ENCODE measurements around the gene NFILZ. TPM values are rescaled to one million over a fixed set of nuclear protein-coding genes. Genes with fewer than 3 reads are reported as not detected.
"Not testable (repeated sequence)": the region's sequence is repeated elsewhere in the genome, so short reads cannot be mapped to it uniquely, and the experiment has no call there.

Gene NFILZ
- total RNA-seq, 2 experiments from 2014 or later, result not detected

DNA sequence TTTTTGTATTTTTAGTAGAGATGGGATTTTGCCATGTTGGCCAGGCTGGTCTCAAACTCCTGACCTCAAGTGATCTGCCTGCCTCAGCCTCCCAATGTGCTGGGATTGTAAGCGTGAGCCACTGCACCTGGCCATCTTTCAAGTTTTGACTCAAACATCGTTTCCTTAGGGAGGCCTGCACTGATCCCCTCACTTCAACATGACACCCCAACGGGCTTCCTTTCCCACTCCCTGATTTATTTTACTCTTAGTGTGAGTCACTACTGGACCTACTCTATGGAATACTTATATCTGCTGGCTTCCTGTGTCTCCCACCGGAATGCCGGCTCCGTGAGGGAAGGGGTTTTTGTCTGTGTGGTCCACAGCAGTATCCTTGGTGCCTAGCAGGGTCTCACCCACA is 15.4 kb upstream of the NFILZ start:
- TF ChIP-seq, protein P1, sequence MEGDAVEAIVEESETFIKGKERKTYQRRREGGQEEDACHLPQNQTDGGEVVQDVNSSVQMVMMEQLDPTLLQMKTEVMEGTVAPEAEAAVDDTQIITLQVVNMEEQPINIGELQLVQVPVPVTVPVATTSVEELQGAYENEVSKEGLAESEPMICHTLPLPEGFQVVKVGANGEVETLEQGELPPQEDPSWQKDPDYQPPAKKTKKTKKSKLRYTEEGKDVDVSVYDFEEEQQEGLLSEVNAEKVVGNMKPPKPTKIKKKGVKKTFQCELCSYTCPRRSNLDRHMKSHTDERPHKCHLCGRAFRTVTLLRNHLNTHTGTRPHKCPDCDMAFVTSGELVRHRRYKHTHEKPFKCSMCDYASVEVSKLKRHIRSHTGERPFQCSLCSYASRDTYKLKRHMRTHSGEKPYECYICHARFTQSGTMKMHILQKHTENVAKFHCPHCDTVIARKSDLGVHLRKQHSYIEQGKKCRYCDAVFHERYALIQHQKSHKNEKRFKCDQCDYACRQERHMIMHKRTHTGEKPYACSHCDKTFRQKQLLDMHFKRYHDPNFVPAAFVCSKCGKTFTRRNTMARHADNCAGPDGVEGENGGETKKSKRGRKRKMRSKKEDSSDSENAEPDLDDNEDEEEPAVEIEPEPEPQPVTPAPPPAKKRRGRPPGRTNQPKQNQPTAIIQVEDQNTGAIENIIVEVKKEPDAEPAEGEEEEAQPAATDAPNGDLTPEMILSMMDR (IDR thresholded peaks at IDR 0.05), result no peak
- DNase-seq (no peak), ATAC-seq (no peak)
- Mint-ChIP-seq H3K27ac (no peak overlapping the region), H3K4me3 (no peak overlapping the region), H3K4me1 (ENCODE audit: low read depth) (peaks cover 23% of the 10 kb centered on the region), H3K9me3 (no peaks in the 10 kb centered on the region), H3K36me3 (ENCODE audit: low read depth) (no peaks in the 10 kb centered on the region), H3K27me3 (peaks cover 1% of the 10 kb centered on the region)
- intact Hi-C loops (cut with micrococcal nuclease), result no loop called here
- ChIA-PET CTCF (interaction anchor here (0.9 to 8.6 kb wide), 12 partner anchors 10 to 261 kb away, joined by 3 to 71 read pairs (median 5); partner anchors contain the start of gene MYO1F), POLR2A (interaction anchor here (0.6 kb wide), 1 partner anchor 354 kb away, joined by 3 read pairs; no protein-coding TSS in a partner anchor)

DNA sequence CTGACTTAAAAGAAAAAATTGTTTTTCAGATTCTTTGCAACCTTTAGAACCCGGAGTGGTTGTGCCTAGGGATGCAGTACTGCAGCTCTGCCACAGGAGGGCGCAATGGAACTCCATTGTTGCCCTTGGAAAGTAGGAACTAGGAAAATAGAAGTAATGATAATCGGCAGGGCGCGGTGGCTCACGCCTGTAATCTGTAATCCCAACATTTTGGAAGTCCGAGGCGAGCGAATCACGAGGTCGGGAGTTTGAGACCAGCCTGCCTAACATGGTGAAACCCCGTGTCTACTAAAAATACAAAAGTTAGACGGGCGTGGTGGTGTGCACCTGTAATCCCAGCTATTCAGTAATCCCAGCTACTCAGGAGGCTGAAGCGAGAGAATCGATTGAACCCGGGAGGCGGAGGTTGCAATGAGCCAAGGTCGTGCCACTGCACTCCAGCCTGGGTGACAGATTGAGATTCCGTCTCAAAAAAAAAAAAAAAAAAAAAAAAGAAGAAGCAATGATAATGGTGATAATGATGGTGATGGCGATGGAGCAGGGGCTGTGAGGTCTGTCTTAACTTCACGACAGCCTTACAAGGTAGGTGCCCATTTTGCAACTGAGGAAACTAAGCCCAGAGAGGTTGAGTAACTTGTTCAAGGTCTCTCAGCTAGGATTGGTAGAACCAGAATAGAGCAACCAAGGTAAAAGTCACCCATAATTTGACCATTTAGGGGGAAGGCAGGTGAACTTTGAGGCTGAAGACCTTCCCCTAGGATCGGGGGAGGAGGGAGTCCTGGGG is 14.4 kb upstream of the NFILZ start:
- Mint-ChIP-seq H3K27ac (no peak overlapping the region), H3K36me3 (ENCODE audit: low read depth) (no peaks in the 10 kb centered on the region), H3K4me3 (no peak overlapping the region), H3K9me3 (no peaks in the 10 kb centered on the region), H3K27me3 (peaks cover 1% of the 10 kb centered on the region), H3K4me1 (ENCODE audit: low read depth) (peaks cover 20% of the 10 kb centered on the region)
- peak; percentile 67 for DNase-seq
- CTCF ChIA-PET, result interaction anchor here (0.9 to 8.6 kb wide), 11 partner anchors 14 to 121 kb away, joined by 3 to 71 read pairs (median 5); partner anchors contain the start of gene MYO1F
- TF ChIP-seq, protein P1 (IDR thresholded peaks at IDR 0.05), result peak; percentile 95
- intact Hi-C loops (cut with micrococcal nuclease), result no loop called here
- POLR2A ChIA-PET, result interaction anchor here (0.6 kb wide), 1 partner anchor 355 kb away, joined by 3 read pairs; no protein-coding TSS in a partner anchor
- ATAC-seq, result peak; percentile 32

DNA sequence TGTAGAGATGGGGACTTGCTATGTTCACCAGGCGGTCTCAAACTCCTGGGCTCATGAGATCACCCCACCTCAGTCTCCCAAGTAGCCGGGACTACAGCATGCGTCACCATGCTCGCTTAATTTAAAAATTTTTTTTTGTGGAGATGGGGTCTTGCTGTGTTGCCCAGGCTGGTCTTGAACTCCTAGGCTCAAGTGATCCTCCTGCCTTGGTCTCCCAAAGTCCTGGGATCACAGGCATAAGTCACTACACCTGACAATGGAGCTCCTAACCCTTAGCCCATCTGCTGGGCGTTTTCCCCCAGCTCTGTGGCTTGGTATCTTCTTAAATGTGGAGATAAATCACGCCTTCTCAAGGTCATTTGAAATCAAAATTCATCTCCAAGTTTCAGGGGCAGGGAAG is 13.6 kb upstream of the NFILZ start:
- CTCF ChIA-PET, result interaction anchor here (1.0 to 8.6 kb wide), 5 partner anchors 15 to 38 kb away, joined by 3 to 71 read pairs (median 8); partner anchors contain the start of gene MYO1F
- Mint-ChIP-seq H3K27ac (no peak overlapping the region), H3K9me3 (no peaks in the 10 kb centered on the region), H3K27me3 (peaks cover 1% of the 10 kb centered on the region), H3K4me1 (ENCODE audit: low read depth) (peaks cover 17% of the 10 kb centered on the region), H3K36me3 (ENCODE audit: low read depth) (no peaks in the 10 kb centered on the region), H3K4me3 (no peak overlapping the region)
- intact Hi-C loops (cut with micrococcal nuclease), result no loop called here
- ATAC-seq (no peak), DNase-seq (no peak)
- TF ChIP-seq, protein P1 (IDR thresholded peaks at IDR 0.05), result no peak
- POLR2A ChIA-PET, result no interaction called here

DNA sequence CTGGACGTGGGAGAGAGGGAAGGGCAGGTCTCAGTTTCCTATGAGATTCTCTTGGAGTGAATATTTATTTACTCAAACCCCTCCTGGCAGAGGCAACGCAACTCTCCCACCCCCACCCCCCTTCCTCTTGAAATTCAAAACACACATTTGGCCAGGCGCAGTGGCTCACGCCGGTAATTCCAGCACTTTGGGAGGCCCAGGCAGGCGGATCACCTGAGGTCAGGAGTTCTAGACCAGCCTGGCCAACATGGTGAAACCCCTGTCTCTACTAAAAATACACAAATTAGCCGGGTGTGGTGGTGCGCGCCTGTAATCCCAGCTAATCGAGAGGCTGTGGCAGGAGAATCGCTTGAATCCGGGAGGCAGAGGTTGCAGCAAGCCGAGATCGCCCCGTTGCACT is 13.1 kb upstream of the NFILZ start:
- intact Hi-C loops (cut with micrococcal nuclease); ATAC-seq; H3K9me3 Mint-ChIP-seq; DNase-seq; POLR2A ChIA-PET; H3K36me3 Mint-ChIP-seq (ENCODE audit: low read depth); H3K27ac Mint-ChIP-seq; H3K4me3 Mint-ChIP-seq; H3K27me3 Mint-ChIP-seq: not testable (repeated sequence)
- peaks cover 12% of the 10 kb centered on the region for H3K4me1 Mint-ChIP-seq (ENCODE audit: low read depth)
- CTCF ChIA-PET, result interaction anchor here (1.7 to 8.6 kb wide), 4 partner anchors 22 to 38 kb away, joined by 7 to 71 read pairs (median 15); partner anchors contain the start of gene MYO1F

DNA sequence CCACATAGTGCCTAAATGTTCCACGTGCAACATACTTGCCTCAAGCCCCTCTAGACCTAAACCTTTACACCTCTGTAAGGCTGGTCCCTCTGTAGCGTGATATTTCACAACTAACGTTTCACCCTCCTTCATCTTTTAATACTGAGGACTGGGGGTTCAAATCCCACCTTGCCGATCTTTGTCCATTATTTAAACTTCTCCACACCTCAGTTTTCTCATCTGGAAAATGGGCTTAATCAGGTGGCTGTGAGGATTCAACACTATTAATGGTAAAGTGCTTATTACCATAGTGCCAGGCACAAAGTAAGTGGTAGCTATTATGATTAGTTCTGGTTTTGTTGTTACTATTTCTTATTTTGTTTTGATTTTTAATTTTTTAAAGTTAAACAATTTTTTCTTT is 12.4 kb upstream of the NFILZ start:
- H3K4me3 Mint-ChIP-seq, result no peak overlapping the region
- peaks cover 8% of the 10 kb centered on the region for H3K4me1 Mint-ChIP-seq (ENCODE audit: low read depth)
- H3K27ac Mint-ChIP-seq, result no peak overlapping the region
- TF ChIP-seq, protein P1 (IDR thresholded peaks at IDR 0.05), result no peak
- ChIA-PET POLR2A (no interaction called here), CTCF (interaction anchor here (2.2 to 8.6 kb wide), 2 partner anchors 24 to 39 kb away, joined by 7 to 71 read pairs; partner anchors contain the start of gene MYO1F)
- peaks cover 1% of the 10 kb centered on the region for H3K27me3 Mint-ChIP-seq
- DNase-seq (no peak), ATAC-seq (no peak)
- H3K9me3 Mint-ChIP-seq, result no peaks in the 10 kb centered on the region
- no peaks in the 10 kb centered on the region for H3K36me3 Mint-ChIP-seq (ENCODE audit: low read depth)
- intact Hi-C loops (cut with micrococcal nuclease), result no loop called here
